Measurements from ENCODE around the gene MACF1. TPM values are rescaled to one million over a fixed set of nuclear protein-coding genes. Genes with fewer than 3 reads are reported as not detected.
"Not testable (repeated sequence)": the region's sequence is repeated elsewhere in the genome, so short reads cannot be mapped to it uniquely, and the experiment has no call there.

Gene MACF1
- total RNA-seq, 2 donors from 2014 or later: 154 to 355 TPM

GRCh38 chr1:39469150-39469549, 264.7 kb downstream of the MACF1 start:
- peaks cover 0 to 5% of the 10 kb centered on the region in 2 donors for H3K36me3 ChIP-seq
- no peaks in the 10 kb centered on the region for H3K9me3 ChIP-seq
- H3K27me3 ChIP-seq (replicated peaks; ENCODE audit: insufficient read depth): no peaks in the 10 kb centered on the region
- H3K4me1 ChIP-seq (replicated peaks): no peaks in the 10 kb centered on the region
- no peak overlapping the region for H3K4me3 ChIP-seq
- 70% methylated on average over 3 of the region's 3 CpGs for WGBS
- TF ChIP-seq, protein P1, sequence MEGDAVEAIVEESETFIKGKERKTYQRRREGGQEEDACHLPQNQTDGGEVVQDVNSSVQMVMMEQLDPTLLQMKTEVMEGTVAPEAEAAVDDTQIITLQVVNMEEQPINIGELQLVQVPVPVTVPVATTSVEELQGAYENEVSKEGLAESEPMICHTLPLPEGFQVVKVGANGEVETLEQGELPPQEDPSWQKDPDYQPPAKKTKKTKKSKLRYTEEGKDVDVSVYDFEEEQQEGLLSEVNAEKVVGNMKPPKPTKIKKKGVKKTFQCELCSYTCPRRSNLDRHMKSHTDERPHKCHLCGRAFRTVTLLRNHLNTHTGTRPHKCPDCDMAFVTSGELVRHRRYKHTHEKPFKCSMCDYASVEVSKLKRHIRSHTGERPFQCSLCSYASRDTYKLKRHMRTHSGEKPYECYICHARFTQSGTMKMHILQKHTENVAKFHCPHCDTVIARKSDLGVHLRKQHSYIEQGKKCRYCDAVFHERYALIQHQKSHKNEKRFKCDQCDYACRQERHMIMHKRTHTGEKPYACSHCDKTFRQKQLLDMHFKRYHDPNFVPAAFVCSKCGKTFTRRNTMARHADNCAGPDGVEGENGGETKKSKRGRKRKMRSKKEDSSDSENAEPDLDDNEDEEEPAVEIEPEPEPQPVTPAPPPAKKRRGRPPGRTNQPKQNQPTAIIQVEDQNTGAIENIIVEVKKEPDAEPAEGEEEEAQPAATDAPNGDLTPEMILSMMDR (IDR thresholded peaks at IDR 0.05): peak in 1 of 4 experiments; percentile 17
- no peak for TF ChIP-seq POLR2A (IDR thresholded peaks at IDR 0.05)
- TF ChIP-seq POLR2AphosphoS5 (IDR thresholded peaks at IDR 0.05): no peak
- intact Hi-C loops (cut with DNase I): no loop called here
- H3K27ac ChIP-seq: no peak overlapping the region
- no peak for DNase-seq (ENCODE audit: low spot score)

GRCh38 chr1:39470040-39470439, 265.5 kb downstream of the MACF1 start:
- H3K4me3 ChIP-seq: no peak overlapping the region
- H3K4me1 ChIP-seq (replicated peaks): no peaks in the 10 kb centered on the region
- H3K27ac ChIP-seq: no peak overlapping the region
- no peaks in the 10 kb centered on the region for H3K27me3 ChIP-seq (replicated peaks; ENCODE audit: insufficient read depth)
- intact Hi-C loops (cut with DNase I): no loop called here
- DNase-seq (ENCODE audit: low spot score): no peak
- peaks cover 0 to 5% of the 10 kb centered on the region in 2 donors for H3K36me3 ChIP-seq
- H3K9me3 ChIP-seq: no peaks in the 10 kb centered on the region
- TF ChIP-seq, protein P1 (IDR thresholded peaks at IDR 0.05): no peak
- TF ChIP-seq POLR2AphosphoS5 (IDR thresholded peaks at IDR 0.05) (no peak), POLR2A (IDR thresholded peaks at IDR 0.05) (no peak)

- H3K27me3 ChIP-seq (replicated peaks; ENCODE audit: insufficient read depth): no peaks in the 10 kb centered on the region
- H3K36me3 ChIP-seq: peaks cover 0 to 5% of the 10 kb centered on the region in 2 donors
- intact Hi-C loops (cut with DNase I): no loop called here
- DNase-seq (ENCODE audit: low spot score): no peak
- 88% methylated on average over 7 of the region's 7 CpGs for WGBS
- H3K9me3 ChIP-seq: no peaks in the 10 kb centered on the region
- TF ChIP-seq POLR2A (IDR thresholded peaks at IDR 0.05): no peak
- H3K27ac ChIP-seq: no peak overlapping the region
- H3K4me3 ChIP-seq: no peak overlapping the region
- no peaks in the 10 kb centered on the region for H3K4me1 ChIP-seq (replicated peaks)
Measured at GRCh38 chr1:39472826-39473225, 268.3 kb downstream of the MACF1 start.

GRCh38 chr1:39473324-39473723, 268.8 kb downstream of the MACF1 start:
- intact Hi-C loops (cut with DNase I): no loop called here
- no peaks in the 10 kb centered on the region for H3K27me3 ChIP-seq (replicated peaks; ENCODE audit: insufficient read depth)
- 95% methylated on average over 4 of the region's 4 CpGs for WGBS
- H3K36me3 ChIP-seq: peaks cover 0 to 5% of the 10 kb centered on the region in 2 donors
- H3K9me3 ChIP-seq: no peaks in the 10 kb centered on the region
- H3K4me3 ChIP-seq: no peak overlapping the region
- TF ChIP-seq POLR2A (IDR thresholded peaks at IDR 0.05) (no peak), POLR2AphosphoS5 (IDR thresholded peaks at IDR 0.05) (no peak)
- TF ChIP-seq, protein P1 (IDR thresholded peaks at IDR 0.05): no peak
- no peak for DNase-seq (ENCODE audit: low spot score)
- H3K27ac ChIP-seq: no peak overlapping the region
- no peaks in the 10 kb centered on the region for H3K4me1 ChIP-seq (replicated peaks)

DNA sequence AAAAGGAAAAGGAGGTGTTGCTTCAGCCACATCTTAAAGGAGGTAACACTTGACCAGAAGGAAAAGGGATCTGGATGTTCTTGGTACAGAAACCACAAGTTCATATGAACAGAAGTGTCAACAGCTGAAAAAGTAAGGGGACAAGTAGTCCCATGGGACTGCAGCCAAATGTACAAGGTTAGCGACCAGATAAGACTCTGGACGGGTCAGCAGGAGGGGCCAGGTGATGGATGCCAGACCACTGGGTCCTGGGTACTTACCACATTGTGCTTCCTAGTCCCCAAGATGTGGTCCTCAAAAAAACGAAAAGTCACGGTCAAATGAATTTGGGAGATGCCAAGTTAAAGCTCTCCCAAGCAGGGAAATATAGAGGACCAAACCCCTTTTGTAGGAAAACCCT, 270.3 kb downstream of the MACF1 start:
- Histone ChIP-seq H3K4me3 (no peak overlapping the region), H3K27ac (no peak overlapping the region), H3K4me1 (replicated peaks) (no peaks in the 10 kb centered on the region), H3K9me3 (no peaks in the 10 kb centered on the region), H3K36me3 (peaks cover 0 to 5% of the 10 kb centered on the region in 2 donors), H3K27me3 (replicated peaks; ENCODE audit: insufficient read depth) (no peaks in the 10 kb centered on the region)
- no peak for DNase-seq (ENCODE audit: low spot score)
- intact Hi-C loops (cut with DNase I): no loop called here
- TF ChIP-seq POLR2AphosphoS5 (IDR thresholded peaks at IDR 0.05): no peak
- TF ChIP-seq, protein P1 (IDR thresholded peaks at IDR 0.05): no peak
- TF ChIP-seq POLR2A (IDR thresholded peaks at IDR 0.05): no peak
- 76% methylated on average over 4 of the region's 4 CpGs for WGBS

GRCh38 chr1:39475551-39475950, 271.1 kb downstream of the MACF1 start:
- H3K27ac ChIP-seq; H3K9me3 ChIP-seq; DNase-seq (ENCODE audit: low spot score); intact Hi-C loops (cut with DNase I); H3K4me1 ChIP-seq (replicated peaks); H3K4me3 ChIP-seq; H3K27me3 ChIP-seq (replicated peaks; ENCODE audit: insufficient read depth); H3K36me3 ChIP-seq: not testable (repeated sequence)
- WGBS: 33% methylated on average over 1 of the region's 1 CpG

All from prostate gland (tissue), 2 donors.